ENCODE measurements around the gene STKLD1.

DNA sequence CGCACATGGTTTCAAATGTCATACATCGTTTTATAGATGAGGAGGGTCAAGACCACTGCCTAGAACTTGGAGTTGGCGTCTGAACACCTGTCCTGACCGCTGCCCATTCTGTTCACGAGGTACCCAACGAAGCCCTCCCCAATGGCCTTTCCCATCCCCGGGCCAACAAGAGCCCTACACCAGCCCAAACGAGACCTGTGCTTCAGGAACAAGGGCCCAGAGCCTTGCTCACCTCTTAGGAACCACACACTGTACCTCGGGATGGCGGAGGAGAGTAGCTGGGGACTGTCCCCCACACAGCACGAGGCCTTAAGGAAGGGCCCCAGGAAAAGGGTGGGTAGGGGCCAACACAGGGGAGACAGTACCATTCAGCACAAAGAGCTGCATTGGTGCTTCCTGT lies 43.2 kb upstream of the STKLD1 start:
- no peak for TF ChIP-seq POLR2A (IDR thresholded peaks at IDR 0.05)
- TF ChIP-seq, protein P1, sequence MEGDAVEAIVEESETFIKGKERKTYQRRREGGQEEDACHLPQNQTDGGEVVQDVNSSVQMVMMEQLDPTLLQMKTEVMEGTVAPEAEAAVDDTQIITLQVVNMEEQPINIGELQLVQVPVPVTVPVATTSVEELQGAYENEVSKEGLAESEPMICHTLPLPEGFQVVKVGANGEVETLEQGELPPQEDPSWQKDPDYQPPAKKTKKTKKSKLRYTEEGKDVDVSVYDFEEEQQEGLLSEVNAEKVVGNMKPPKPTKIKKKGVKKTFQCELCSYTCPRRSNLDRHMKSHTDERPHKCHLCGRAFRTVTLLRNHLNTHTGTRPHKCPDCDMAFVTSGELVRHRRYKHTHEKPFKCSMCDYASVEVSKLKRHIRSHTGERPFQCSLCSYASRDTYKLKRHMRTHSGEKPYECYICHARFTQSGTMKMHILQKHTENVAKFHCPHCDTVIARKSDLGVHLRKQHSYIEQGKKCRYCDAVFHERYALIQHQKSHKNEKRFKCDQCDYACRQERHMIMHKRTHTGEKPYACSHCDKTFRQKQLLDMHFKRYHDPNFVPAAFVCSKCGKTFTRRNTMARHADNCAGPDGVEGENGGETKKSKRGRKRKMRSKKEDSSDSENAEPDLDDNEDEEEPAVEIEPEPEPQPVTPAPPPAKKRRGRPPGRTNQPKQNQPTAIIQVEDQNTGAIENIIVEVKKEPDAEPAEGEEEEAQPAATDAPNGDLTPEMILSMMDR (IDR thresholded peaks at IDR 0.05) = no peak
